Heart left ventricle (tissue), 16 donors: ENCODE data around the gene RIPPLY1. TPM values are rescaled to one million over a fixed set of nuclear protein-coding genes. Genes with fewer than 3 reads are reported as not detected.
A peak's percentile ranks its signal among the peaks of the same experiment; 100 is the strongest.

Experiments used
- ATAC-seq, 4 donors: fragments of 200-7000 bp; cut with Tn5 transposase; one replicate each; pipeline ENCODE4 v1.9.1; 2020 to 2022; ENCODE audit warnings: moderate library complexity in 4 of 4, mild to moderate bottlenecking in 3 of 4, moderate number of reproducible peaks in 1 of 4
- DNase-seq, 5 donors: peaks; one replicate each; pipeline ENCODE4 v3.0.0-alpha.2; 2020
- H3K27ac ChIP-seq, 12 donors: fragments of 200-600 bp; sonication (generic) in 4 of 12; one replicate each; pipeline versions ENCODE4 v1.5.0 to v1.8.0; 2016 to 2022; ENCODE audit warnings: mild to moderate bottlenecking in 2 of 12
- H3K27me3 ChIP-seq, 9 donors: fragments of 200-600 bp; sonication (generic) in 2 of 9; one replicate each; pipeline versions ENCODE4 v1.5.1 to v1.8.0; 2016 to 2022; ENCODE audit warnings: mild to moderate bottlenecking in 3 of 9
- H3K36me3 ChIP-seq, 9 donors: fragments of 200-600 bp; sonication (generic) in 2 of 9; one replicate each; pipeline versions ENCODE4 v1.5.0 to v1.8.0; 2018 to 2022; ENCODE audit warnings: mild to moderate bottlenecking in 2 of 9
- H3K4me1 ChIP-seq, 12 donors: fragments of 200-600 bp; sonication (generic) in 4 of 12; one replicate each; pipeline versions ENCODE4 v1.5.0 to v1.8.0; 2016 to 2022; ENCODE audit warnings: mild to moderate bottlenecking in 3 of 12
- H3K4me3 ChIP-seq, 12 donors: fragments of 200-600 bp; sonication (generic) in 4 of 12; one replicate each; pipeline versions ENCODE4 v1.5.0 to v1.8.0; 2017 to 2022; ENCODE audit warnings: mild to moderate bottlenecking in 9 of 12, moderate library complexity in 4 of 12
- H3K9me3 ChIP-seq, 12 donors: fragments of 200-600 bp; sonication (generic) in 4 of 12; one replicate each; pipeline versions ENCODE4 v1.5.0 to v1.8.0; 2016 to 2022; ENCODE audit warnings: mild to moderate bottlenecking in 1 of 12
- CTCF ChIP-seq, 12 donors: fragments of 200-600 bp; sonication (generic) in 4 of 12; IDR thresholded peaks; one replicate each; pipeline versions ENCODE4 v1.5.0 to v1.8.0; 2018 to 2022; ENCODE audit warnings: antibody characterized with exemption in 12 of 12, mild to moderate bottlenecking in 5 of 12
- POLR2A ChIP-seq, 2 donors: fragments of 450-650 bp; IDR thresholded peaks; one replicate each; pipeline ENCODE4 v1.6.1; 2017; ENCODE audit warnings: antibody characterized with exemption in 2 of 2, mild to moderate bottlenecking in 2 of 2, moderate library complexity in 2 of 2
- WGBS, 4 donors: extraction: QIAGEN DNeasy Blood & Tissue Kit in 2 of 4; methylation state at CpG; one replicate each; pipeline versions ENCODE4 v1.1.5 to v1.1.7; 2013 to 2018; 5-methylcytosine and 5-hydroxymethylcytosine counted together
- intact Hi-C, 10 donors: fragments of 100-400 bp; cut with DNase I; formaldehyde crosslinking; loops; one replicate each; pipeline versions ENCODE4 v1.11.1 to v1.14.2; 2022
- polyA plus RNA-seq, 2 donors: library from polyadenylated mRNA; stranded (reverse); fragments of 200-250 nt; gene quantifications; one replicate each; pipeline ENCODE4 v1.2.3, GENCODE V29; 2013
- total RNA-seq, 9 donors: library from RNA; depleted of rRNA in 2 of 9; stranded (reverse); fragments of >200 nt in 2 of 9; fragmentation: NEBNext Ultra II Directional in 3 of 9; extraction: Animal tissue kit (Norgen Biotek cat#: 25700) in 3 of 9; gene quantifications; one replicate each; pipeline versions ENCODE4 v1.1.0 to v1.2.4, GENCODE V29; 2016 to 2023
- donor health status: ischemic (EF 13 %, LVEDD 7.1; RV severe dilation, severe dysfunction).
- donor health status: healthy with polysubstance abuse.
- donor health status: DM: no; HTN: yes; CAD: no.
- donor health status: DM: no; HTN: no; CAD: no.
- donor health status: ischemic (EF 25% LVEDD 6.9; RV normal size, moderate dysfunction).
- donor health status: ischemic (EF 25% LVEDD 5.7; RV mildly dilated, moderate dysfunction).
- donor health status: healthy.
- donor health status: DM: yes; HTN: yes; CAD: no.
- donor health status: ischemic (EF 35%, LVEDD 5.7; RV mildly dilated, moderate dysfunction).
- donor health status: nonischemic (EF 11% LVEDD 7.7; RV severe dilation, severe dysfunction).
- donor health status: DM: yes; HTN: yes; CAD: no.
- donor health status: PGD.
- donor health status: ischemic (EF 29% LVEDD 5.4; RV normal size, mild dysfunction).
- donor health status: nonischemic (EF 23%, LVEDD 6.1; RV moderate dilation, normal function).

Gene RIPPLY1
- total and polyA plus RNA-seq, 11 donors = 0.10 TPM; not detected in 10

GRCh38 chrX:106862972-106863688 is 40.0 kb downstream of the RIPPLY1 start:
- Histone ChIP-seq H3K4me3 (no peak overlapping the region), H3K27me3 (peaks cover 0 to 15% (median 0%) of the 10 kb centered on the region in 9 donors), H3K9me3 (peaks cover 0 to 16% (median 0%) of the 10 kb centered on the region in 12 donors), H3K27ac (no peak overlapping the region), H3K36me3 (peaks cover 0 to 5% (median 0%) of the 10 kb centered on the region in 9 donors), H3K4me1 (no peaks in the 10 kb centered on the region)
- intact Hi-C loops = no loop called here
- DNase-seq (no peak), ATAC-seq (no peak)
- WGBS, 4 donors = 50 to 69% (median 60%) methylated on average over 10 to 13 of the region's 13 CpGs
- TF ChIP-seq CTCF (IDR thresholded peaks at IDR 0.05) (peak in 1 of 12 donors; percentile 42), POLR2A (IDR thresholded peaks at IDR 0.05) (no peak)

Other genes starting within 250 kb of the RIPPLY1 start
- gene RNF128, start 176.6 kb downstream of the RIPPLY1 start, total RNA-seq = under 1 TPM in 7 of 9 donors, not detected in 2; 0.14 to 0.42 (median 0.30) TPM
- gene RNF128, start 176.6 kb downstream of the RIPPLY1 start, polyA plus RNA-seq = under 1 TPM; 0.06 to 0.15 TPM
- 1 to 10 TPM; 1.5 to 5.0 (median 2.2) TPM for gene TBC1D8B, start 100.7 kb downstream of the RIPPLY1 start, total RNA-seq
- gene TBC1D8B, start 100.7 kb downstream of the RIPPLY1 start, polyA plus RNA-seq = 1 to 10 TPM in 1 of 2 donors, under 1 TPM in 1; 0.72 to 2.0 TPM
- not detected for gene CLDN2, start 17.1 kb upstream of the RIPPLY1 start, total RNA-seq
- gene CLDN2, start 17.1 kb upstream of the RIPPLY1 start, polyA plus RNA-seq = not detected
- gene MORC4, start 96.9 kb upstream of the RIPPLY1 start, total RNA-seq = 1 to 10 TPM; 1.7 to 6.5 (median 2.8) TPM
- 1 to 10 TPM; 1.0 to 4.0 TPM for gene MORC4, start 96.9 kb upstream of the RIPPLY1 start, polyA plus RNA-seq
- gene RBM41, start 215.5 kb upstream of the RIPPLY1 start, total RNA-seq = 10 to 100 TPM in 8 of 9 donors, 1 to 10 TPM in 1; 8.3 to 17.7 (median 13.1) TPM
- gene RBM41, start 215.5 kb upstream of the RIPPLY1 start, polyA plus RNA-seq = 1 to 10 TPM; 3.6 to 5.9 TPM